Measurements from ENCODE around the gene AUTS2. TPM values are rescaled to one million over a fixed set of nuclear protein-coding genes. Genes with fewer than 3 reads are reported as not detected.

Gene AUTS2
- total and polyA plus RNA-seq, 4 donors, result 4.9 to 24.4 (median 7.0) TPM

DNA sequence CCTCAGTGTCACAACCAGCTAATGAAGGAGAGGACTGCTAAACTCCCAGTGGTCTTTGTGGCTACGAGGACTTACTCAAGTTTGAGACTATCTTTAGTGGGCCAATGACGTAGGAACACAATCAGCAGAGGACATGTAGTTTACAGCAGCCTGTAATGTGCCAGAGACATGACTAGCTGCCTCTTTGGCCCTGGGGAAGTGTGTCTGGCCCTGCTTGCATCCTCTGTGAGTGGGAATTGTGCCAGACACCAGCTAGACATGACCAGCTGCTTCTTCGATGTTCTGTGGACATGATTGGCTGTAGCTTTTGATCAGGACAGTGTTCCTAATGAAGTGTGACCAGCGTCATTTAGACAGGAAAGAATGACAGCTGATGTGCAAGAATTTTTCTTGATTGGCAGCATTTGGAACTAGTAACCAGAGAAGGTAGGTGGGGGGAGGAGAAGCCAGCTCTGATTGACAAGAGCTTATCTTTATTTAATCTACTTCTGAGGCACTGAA lies 141.7 kb downstream of the AUTS2 start:
- H3K9me3 ChIP-seq (ENCODE audit: control insufficient read depth in 4 of 4, low read length in 3 of 4), result no peaks in the 10 kb centered on the region
- H3K36me3 ChIP-seq (ENCODE audit: control insufficient read depth in 4 of 4, insufficient read depth in 3 of 4, low read depth in 1 of 4, low read length in 3 of 4), result no peaks in the 10 kb centered on the region
- H3K27ac ChIP-seq (ENCODE audit: low read depth in 1 of 2, low read length in 2 of 2), result no peak overlapping the region
- 65% methylated on average over 4 of the region's 4 CpGs for WGBS
- no peaks in the 10 kb centered on the region for H3K27me3 ChIP-seq (ENCODE audit: control insufficient read depth in 4 of 4, insufficient read depth in 4 of 4, low read length in 3 of 4)
- no peak overlapping the region for H3K4me3 ChIP-seq (ENCODE audit: low read depth in 1 of 3, low read length in 3 of 3)
- H3K4me1 ChIP-seq (ENCODE audit: control insufficient read depth in 4 of 4, insufficient read depth in 4 of 4, low read length in 3 of 4), result no peaks in the 10 kb centered on the region
- H3K9ac ChIP-seq (ENCODE audit: low read depth in 1 of 2, low read length in 2 of 2), result no peak overlapping the region
- TF ChIP-seq, protein P1, sequence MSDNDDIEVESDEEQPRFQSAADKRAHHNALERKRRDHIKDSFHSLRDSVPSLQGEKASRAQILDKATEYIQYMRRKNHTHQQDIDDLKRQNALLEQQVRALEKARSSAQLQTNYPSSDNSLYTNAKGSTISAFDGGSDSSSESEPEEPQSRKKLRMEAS (IDR thresholded peaks at IDR 0.05), result no peak
- TF ChIP-seq FOXA2 (IDR thresholded peaks at IDR 0.05), result no peak
- no peak for TF ChIP-seq FOXA1 (IDR thresholded peaks at IDR 0.05)
- TF ChIP-seq, protein P2, sequence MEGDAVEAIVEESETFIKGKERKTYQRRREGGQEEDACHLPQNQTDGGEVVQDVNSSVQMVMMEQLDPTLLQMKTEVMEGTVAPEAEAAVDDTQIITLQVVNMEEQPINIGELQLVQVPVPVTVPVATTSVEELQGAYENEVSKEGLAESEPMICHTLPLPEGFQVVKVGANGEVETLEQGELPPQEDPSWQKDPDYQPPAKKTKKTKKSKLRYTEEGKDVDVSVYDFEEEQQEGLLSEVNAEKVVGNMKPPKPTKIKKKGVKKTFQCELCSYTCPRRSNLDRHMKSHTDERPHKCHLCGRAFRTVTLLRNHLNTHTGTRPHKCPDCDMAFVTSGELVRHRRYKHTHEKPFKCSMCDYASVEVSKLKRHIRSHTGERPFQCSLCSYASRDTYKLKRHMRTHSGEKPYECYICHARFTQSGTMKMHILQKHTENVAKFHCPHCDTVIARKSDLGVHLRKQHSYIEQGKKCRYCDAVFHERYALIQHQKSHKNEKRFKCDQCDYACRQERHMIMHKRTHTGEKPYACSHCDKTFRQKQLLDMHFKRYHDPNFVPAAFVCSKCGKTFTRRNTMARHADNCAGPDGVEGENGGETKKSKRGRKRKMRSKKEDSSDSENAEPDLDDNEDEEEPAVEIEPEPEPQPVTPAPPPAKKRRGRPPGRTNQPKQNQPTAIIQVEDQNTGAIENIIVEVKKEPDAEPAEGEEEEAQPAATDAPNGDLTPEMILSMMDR (IDR thresholded peaks at IDR 0.05; ENCODE audit: low read depth, low read length, missing input control), result no peak
- TF ChIP-seq, protein P3, sequence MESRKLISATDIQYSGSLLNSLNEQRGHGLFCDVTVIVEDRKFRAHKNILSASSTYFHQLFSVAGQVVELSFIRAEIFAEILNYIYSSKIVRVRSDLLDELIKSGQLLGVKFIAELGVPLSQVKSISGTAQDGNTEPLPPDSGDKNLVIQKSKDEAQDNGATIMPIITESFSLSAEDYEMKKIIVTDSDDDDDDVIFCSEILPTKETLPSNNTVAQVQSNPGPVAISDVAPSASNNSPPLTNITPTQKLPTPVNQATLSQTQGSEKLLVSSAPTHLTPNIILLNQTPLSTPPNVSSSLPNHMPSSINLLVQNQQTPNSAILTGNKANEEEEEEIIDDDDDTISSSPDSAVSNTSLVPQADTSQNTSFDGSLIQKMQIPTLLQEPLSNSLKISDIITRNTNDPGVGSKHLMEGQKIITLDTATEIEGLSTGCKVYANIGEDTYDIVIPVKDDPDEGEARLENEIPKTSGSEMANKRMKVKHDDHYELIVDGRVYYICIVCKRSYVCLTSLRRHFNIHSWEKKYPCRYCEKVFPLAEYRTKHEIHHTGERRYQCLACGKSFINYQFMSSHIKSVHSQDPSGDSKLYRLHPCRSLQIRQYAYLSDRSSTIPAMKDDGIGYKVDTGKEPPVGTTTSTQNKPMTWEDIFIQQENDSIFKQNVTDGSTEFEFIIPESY (IDR thresholded peaks at IDR 0.05), result no peak
- TF ChIP-seq NR2F2 (IDR thresholded peaks at IDR 0.05), result peak; percentile 27
- peak in 1 of 2 donors; percentile 17 for TF ChIP-seq RAD21 (IDR thresholded peaks at IDR 0.05)
- DNase-seq (ENCODE audit: low spot score), result no peak

DNA sequence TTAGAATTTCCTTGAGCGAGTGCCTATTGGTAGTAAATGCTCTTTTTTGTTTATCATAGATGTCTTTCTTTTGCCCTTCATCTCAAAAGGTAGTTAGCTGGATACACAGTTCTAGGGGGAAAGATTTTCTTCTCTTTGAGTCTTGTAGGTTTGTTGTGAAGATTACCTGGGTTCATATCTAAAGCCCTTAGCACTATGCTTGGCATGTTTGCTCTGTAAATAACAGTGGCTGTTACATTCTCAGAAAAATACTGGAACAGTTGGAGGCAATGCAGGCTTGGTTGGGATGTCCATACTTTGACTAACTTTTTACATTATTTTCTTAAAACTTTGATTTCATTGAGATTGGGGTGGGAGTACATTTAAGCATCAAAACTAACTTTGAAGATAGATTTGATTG lies 144.0 kb downstream of the AUTS2 start:
- Histone ChIP-seq H3K27ac (ENCODE audit: low read depth in 1 of 2, low read length in 2 of 2) (no peak overlapping the region), H3K9me3 (ENCODE audit: control insufficient read depth in 4 of 4, low read length in 3 of 4) (no peaks in the 10 kb centered on the region), H3K4me3 (ENCODE audit: low read depth in 1 of 3, low read length in 3 of 3) (no peak overlapping the region), H3K4me1 (ENCODE audit: control insufficient read depth in 4 of 4, insufficient read depth in 4 of 4, low read length in 3 of 4) (no peaks in the 10 kb centered on the region), H3K27me3 (ENCODE audit: control insufficient read depth in 4 of 4, insufficient read depth in 4 of 4, low read length in 3 of 4) (no peaks in the 10 kb centered on the region), H3K9ac (ENCODE audit: low read depth in 1 of 2, low read length in 2 of 2) (no peak overlapping the region), H3K36me3 (ENCODE audit: control insufficient read depth in 4 of 4, insufficient read depth in 3 of 4, low read depth in 1 of 4, low read length in 3 of 4) (no peaks in the 10 kb centered on the region)
- TF ChIP-seq, protein P4, sequence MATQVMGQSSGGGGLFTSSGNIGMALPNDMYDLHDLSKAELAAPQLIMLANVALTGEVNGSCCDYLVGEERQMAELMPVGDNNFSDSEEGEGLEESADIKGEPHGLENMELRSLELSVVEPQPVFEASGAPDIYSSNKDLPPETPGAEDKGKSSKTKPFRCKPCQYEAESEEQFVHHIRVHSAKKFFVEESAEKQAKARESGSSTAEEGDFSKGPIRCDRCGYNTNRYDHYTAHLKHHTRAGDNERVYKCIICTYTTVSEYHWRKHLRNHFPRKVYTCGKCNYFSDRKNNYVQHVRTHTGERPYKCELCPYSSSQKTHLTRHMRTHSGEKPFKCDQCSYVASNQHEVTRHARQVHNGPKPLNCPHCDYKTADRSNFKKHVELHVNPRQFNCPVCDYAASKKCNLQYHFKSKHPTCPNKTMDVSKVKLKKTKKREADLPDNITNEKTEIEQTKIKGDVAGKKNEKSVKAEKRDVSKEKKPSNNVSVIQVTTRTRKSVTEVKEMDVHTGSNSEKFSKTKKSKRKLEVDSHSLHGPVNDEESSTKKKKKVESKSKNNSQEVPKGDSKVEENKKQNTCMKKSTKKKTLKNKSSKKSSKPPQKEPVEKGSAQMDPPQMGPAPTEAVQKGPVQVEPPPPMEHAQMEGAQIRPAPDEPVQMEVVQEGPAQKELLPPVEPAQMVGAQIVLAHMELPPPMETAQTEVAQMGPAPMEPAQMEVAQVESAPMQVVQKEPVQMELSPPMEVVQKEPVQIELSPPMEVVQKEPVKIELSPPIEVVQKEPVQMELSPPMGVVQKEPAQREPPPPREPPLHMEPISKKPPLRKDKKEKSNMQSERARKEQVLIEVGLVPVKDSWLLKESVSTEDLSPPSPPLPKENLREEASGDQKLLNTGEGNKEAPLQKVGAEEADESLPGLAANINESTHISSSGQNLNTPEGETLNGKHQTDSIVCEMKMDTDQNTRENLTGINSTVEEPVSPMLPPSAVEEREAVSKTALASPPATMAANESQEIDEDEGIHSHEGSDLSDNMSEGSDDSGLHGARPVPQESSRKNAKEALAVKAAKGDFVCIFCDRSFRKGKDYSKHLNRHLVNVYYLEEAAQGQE (IDR thresholded peaks at IDR 0.05), result no peak
- TF ChIP-seq, protein P3 (IDR thresholded peaks at IDR 0.05), result no peak
- TF ChIP-seq FOXA1 (IDR thresholded peaks at IDR 0.05) (no peak), RXRA (IDR thresholded peaks at IDR 0.05) (no peak), EGR1 (IDR thresholded peaks at IDR 0.05; ENCODE audit: low read depth in 2 of 2) (no peak), RAD21 (IDR thresholded peaks at IDR 0.05) (no peak), YY1 (IDR thresholded peaks at IDR 0.05) (no peak), SP1 (IDR thresholded peaks at IDR 0.05) (no peak), HNF4G (IDR thresholded peaks at IDR 0.05) (no peak), HNF4A (conservative IDR thresholded peaks at IDR 0.05) (no peak)
- TF ChIP-seq, protein P5, sequence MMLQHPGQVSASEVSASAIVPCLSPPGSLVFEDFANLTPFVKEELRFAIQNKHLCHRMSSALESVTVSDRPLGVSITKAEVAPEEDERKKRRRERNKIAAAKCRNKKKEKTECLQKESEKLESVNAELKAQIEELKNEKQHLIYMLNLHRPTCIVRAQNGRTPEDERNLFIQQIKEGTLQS (IDR thresholded peaks at IDR 0.05), result no peak
- TF ChIP-seq, protein P2 (IDR thresholded peaks at IDR 0.05; ENCODE audit: low read depth, low read length, missing input control), result no peak
- WGBS, result 98% methylated on average over 1 of the region's 1 CpG
- no peak for DNase-seq (ENCODE audit: low spot score)
